PC-9 (cell line): Measurements from ENCODE around the gene BRD4. TPM values are rescaled to one million over a fixed set of nuclear protein-coding genes. Genes with fewer than 3 reads are reported as not detected.
"Not testable (repeated sequence)": the region's sequence is repeated elsewhere in the genome, so short reads cannot be mapped to it uniquely, and the experiment has no call there.

Experiments
- BruUV-seq: library from RNA; stranded (reverse); fragments of 400-500 nt; replicated peaks from 2 replicates; lab custom pipeline; 2021; lab: Mats Ljungman, UMichigan
- CTCF ChIA-PET: fragments of 300-600 bp; sonication (Branson Sonifier 250); formaldehyde crosslinking; loops from one replicate; lab custom pipeline; 2022; ENCODE audit warnings: antibody characterized with exemption; lab: Charles Lee
- POLR2A ChIA-PET: fragments of 300-600 bp; sonication (Branson Sonifier 250); formaldehyde crosslinking; loops from one replicate; lab custom pipeline; 2022; ENCODE audit warnings: antibody characterized with exemption; ENCODE audit not compliant: unreplicated experiment; lab: Charles Lee
- DNase-seq, 2 experiments: peaks; one replicate each; pipeline versions ENCODE4 v3.0.0 to v3.0.0-alpha.2; 2015 to 2022; ENCODE audit warnings: mixed read lengths in 1 of 2
- H2AFZ ChIP-seq: fragments of 200-600 bp; sonication (generic); 2 replicates; pipeline ENCODE4 v1.8.1; 2017; ENCODE audit warnings: antibody characterized with exemption
- H3F3A ChIP-seq: fragments of 200-600 bp; sonication (generic); 2 replicates; pipeline ENCODE4 v1.8.1; 2017; ENCODE audit warnings: antibody characterized with exemption, mild to moderate bottlenecking, low read depth; ENCODE audit not compliant: insufficient read depth
- H3K27ac ChIP-seq: fragments of 200-600 bp; sonication (generic); 2 replicates; pipeline ENCODE4 v1.6.1; 2016; ENCODE audit warnings: mixed run types
- H3K27me3 ChIP-seq: fragments of 200-600 bp; sonication (generic); 2 replicates; pipeline ENCODE4 v1.6.1; 2016; ENCODE audit warnings: low read depth, mixed run types; ENCODE audit not compliant: insufficient read depth
- H3K36me3 ChIP-seq: fragments of 200-600 bp; sonication (generic); 2 replicates; pipeline ENCODE4 v1.6.1; 2016; ENCODE audit warnings: low read depth, mixed run types
- H3K4me1 ChIP-seq: fragments of 200-600 bp; sonication (generic); replicated peaks from 2 replicates; pipeline ENCODE4 v1.6.1; 2016; ENCODE audit warnings: mixed run types; ENCODE audit not compliant: insufficient read depth
- H3K4me2 ChIP-seq: fragments of 200-600 bp; sonication (generic); 2 replicates; pipeline ENCODE4 v1.6.1; 2017; ENCODE audit warnings: mixed run types
- H3K4me3 ChIP-seq: fragments of 200-600 bp; sonication (generic); 2 replicates; pipeline ENCODE4 v1.6.1; 2016; ENCODE audit warnings: mixed run types
- H3K79me2 ChIP-seq: fragments of 200-600 bp; sonication (generic); 2 replicates; pipeline ENCODE4 v1.6.1; 2017; ENCODE audit warnings: low read depth, mixed run types
- H3K9me2 ChIP-seq: fragments of 200-600 bp; sonication (generic); 2 replicates; pipeline ENCODE4 v1.8.1; 2017; ENCODE audit warnings: mild to moderate bottlenecking; ENCODE audit not compliant: insufficient read depth
- H3K9me3 ChIP-seq: fragments of 200-600 bp; sonication (generic); 2 replicates; pipeline ENCODE4 v1.8.1; 2016; ENCODE audit warnings: low read depth; ENCODE audit not compliant: insufficient read depth
- H4K20me1 ChIP-seq: fragments of 200-600 bp; sonication (generic); 2 replicates; pipeline ENCODE4 v1.8.1; 2017; ENCODE audit not compliant: insufficient read depth
- EZH2 ChIP-seq: fragments of 200-600 bp; sonication (generic); IDR thresholded peaks from 2 replicates; pipeline ENCODE4 v1.8.0; 2017; ENCODE audit warnings: antibody characterized with exemption, low read depth
- intact Hi-C: fragments of 100-400 bp; cut with micrococcal nuclease; formaldehyde crosslinking; loops from one replicate; pipeline ENCODE4 v1.10.0; 2022; ENCODE audit not compliant: unreplicated experiment
- total RNA-seq: library from RNA; stranded (reverse); gene quantifications from 2 replicates; pipeline ENCODE4 v1.2.3, GENCODE V29; 2021
- TF ChIP-seq, protein P1 (sequence below): fragments of 200-600 bp; sonication (generic); conservative IDR thresholded peaks from 2 replicates; pipeline ENCODE4 v1.6.1; 2017; ENCODE audit warnings: mixed run types, antibody characterized with exemption, mild to moderate bottlenecking, moderate library complexity

The BRD4 gene
- total RNA-seq, 1 experiment from 2014 or later = 138 TPM

GRCh38 chr19:15365264-15365663 lies 32.9 kb upstream of the BRD4 start:
- Histone ChIP-seq H3K27me3 (no peaks in the 10 kb centered on the region), H3K9me2 (no peaks in the 10 kb centered on the region), H3K27ac (no peak overlapping the region), H3K9me3 (no peaks in the 10 kb centered on the region), H3F3A (peaks cover 14% of the 10 kb centered on the region; the same call in 1 of the 2 replicates), H3K4me1 (no peaks in the 10 kb centered on the region), H3K36me3 (peaks cover 28% of the 10 kb centered on the region), H3K79me2 (no peaks in the 10 kb centered on the region), H3K4me3 (no peak overlapping the region), H4K20me1 (peaks cover 17% of the 10 kb centered on the region), H2AFZ (no peak overlapping the region), H3K4me2 (no peak overlapping the region)
- POLR2A ChIA-PET = no interaction called here
- DNase-seq = no peak
- intact Hi-C loops = no loop called here
- TF ChIP-seq, protein P1, sequence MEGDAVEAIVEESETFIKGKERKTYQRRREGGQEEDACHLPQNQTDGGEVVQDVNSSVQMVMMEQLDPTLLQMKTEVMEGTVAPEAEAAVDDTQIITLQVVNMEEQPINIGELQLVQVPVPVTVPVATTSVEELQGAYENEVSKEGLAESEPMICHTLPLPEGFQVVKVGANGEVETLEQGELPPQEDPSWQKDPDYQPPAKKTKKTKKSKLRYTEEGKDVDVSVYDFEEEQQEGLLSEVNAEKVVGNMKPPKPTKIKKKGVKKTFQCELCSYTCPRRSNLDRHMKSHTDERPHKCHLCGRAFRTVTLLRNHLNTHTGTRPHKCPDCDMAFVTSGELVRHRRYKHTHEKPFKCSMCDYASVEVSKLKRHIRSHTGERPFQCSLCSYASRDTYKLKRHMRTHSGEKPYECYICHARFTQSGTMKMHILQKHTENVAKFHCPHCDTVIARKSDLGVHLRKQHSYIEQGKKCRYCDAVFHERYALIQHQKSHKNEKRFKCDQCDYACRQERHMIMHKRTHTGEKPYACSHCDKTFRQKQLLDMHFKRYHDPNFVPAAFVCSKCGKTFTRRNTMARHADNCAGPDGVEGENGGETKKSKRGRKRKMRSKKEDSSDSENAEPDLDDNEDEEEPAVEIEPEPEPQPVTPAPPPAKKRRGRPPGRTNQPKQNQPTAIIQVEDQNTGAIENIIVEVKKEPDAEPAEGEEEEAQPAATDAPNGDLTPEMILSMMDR = no peak
- no peak for TF ChIP-seq EZH2
- BruUV-seq = no TSS peak
- CTCF ChIA-PET = no interaction called here

GRCh38 chr19:15363791-15364190 lies 31.5 kb upstream of the BRD4 start:
- H3K27me3 ChIP-seq, CTCF ChIA-PET, BruUV-seq, H3K4me1 ChIP-seq, H3K4me3 ChIP-seq, H3K4me2 ChIP-seq, H3K27ac ChIP-seq, POLR2A ChIA-PET, H3K9me2 ChIP-seq, H2AFZ ChIP-seq, intact Hi-C loops, H3K9me3 ChIP-seq, H3K79me2 ChIP-seq, DNase-seq: not testable (repeated sequence)
- peaks cover 27% of the 10 kb centered on the region; the same call in 1 of the 2 replicates for H3F3A ChIP-seq
- peaks cover 19% of the 10 kb centered on the region for H4K20me1 ChIP-seq
- peaks cover 29% of the 10 kb centered on the region for H3K36me3 ChIP-seq

- H3K36me3 ChIP-seq = peaks cover 30% of the 10 kb centered on the region
- peaks cover 19% of the 10 kb centered on the region for H4K20me1 ChIP-seq
- H2AFZ ChIP-seq, H3K27ac ChIP-seq, CTCF ChIA-PET, DNase-seq, BruUV-seq, H3K79me2 ChIP-seq, H3K27me3 ChIP-seq, H3K9me2 ChIP-seq, H3K4me3 ChIP-seq, POLR2A ChIA-PET, H3K4me1 ChIP-seq, H3K9me3 ChIP-seq, H3K4me2 ChIP-seq, intact Hi-C loops: not testable (repeated sequence)
- peaks cover 35% of the 10 kb centered on the region; the same call in 1 of the 2 replicates for H3F3A ChIP-seq
Observed at GRCh38 chr19:15363048-15363447, 30.7 kb upstream of the BRD4 start.

DNA sequence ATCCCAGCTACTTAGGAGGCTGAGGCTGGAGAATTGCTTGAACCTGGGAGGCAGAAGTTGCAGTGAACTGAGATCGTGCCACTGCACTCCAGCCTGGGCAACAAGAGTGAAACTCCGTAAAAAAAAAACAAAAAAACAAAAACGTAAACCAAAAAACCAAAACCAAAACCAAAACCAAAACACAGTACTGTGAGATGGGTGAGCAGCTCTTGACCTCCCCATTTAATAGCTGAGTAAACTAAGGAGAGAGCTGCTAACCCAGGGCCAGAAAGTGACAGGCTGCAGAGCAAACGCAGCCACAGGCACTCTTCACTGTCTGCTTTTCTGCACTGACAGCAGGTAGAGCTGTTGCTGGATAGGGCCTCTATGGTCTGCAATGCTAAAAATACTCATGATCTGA lies 27.7 kb upstream of the BRD4 start:
- H3K9me2 ChIP-seq, H3K27me3 ChIP-seq, H2AFZ ChIP-seq, intact Hi-C loops, BruUV-seq, H3K79me2 ChIP-seq, H3K4me1 ChIP-seq, H3K9me3 ChIP-seq, H3K4me3 ChIP-seq, CTCF ChIA-PET, H3K4me2 ChIP-seq, POLR2A ChIA-PET, DNase-seq: not testable (repeated sequence)
- peak overlapping the region; percentile 43; the same call in 1 of the 2 replicates for H3K27ac ChIP-seq
- peaks cover 32% of the 10 kb centered on the region for H3K36me3 ChIP-seq
- H3F3A ChIP-seq = peaks cover 54% of the 10 kb centered on the region; the same call in 1 of the 2 replicates
- H4K20me1 ChIP-seq = peaks cover 15% of the 10 kb centered on the region; the same call in 1 of the 2 replicates
